Measurements from ENCODE around the gene SMARCA1. TPM values are rescaled to one million over a fixed set of nuclear protein-coding genes. Genes with fewer than 3 reads are reported as not detected.

SMARCA1 gene, protein sequence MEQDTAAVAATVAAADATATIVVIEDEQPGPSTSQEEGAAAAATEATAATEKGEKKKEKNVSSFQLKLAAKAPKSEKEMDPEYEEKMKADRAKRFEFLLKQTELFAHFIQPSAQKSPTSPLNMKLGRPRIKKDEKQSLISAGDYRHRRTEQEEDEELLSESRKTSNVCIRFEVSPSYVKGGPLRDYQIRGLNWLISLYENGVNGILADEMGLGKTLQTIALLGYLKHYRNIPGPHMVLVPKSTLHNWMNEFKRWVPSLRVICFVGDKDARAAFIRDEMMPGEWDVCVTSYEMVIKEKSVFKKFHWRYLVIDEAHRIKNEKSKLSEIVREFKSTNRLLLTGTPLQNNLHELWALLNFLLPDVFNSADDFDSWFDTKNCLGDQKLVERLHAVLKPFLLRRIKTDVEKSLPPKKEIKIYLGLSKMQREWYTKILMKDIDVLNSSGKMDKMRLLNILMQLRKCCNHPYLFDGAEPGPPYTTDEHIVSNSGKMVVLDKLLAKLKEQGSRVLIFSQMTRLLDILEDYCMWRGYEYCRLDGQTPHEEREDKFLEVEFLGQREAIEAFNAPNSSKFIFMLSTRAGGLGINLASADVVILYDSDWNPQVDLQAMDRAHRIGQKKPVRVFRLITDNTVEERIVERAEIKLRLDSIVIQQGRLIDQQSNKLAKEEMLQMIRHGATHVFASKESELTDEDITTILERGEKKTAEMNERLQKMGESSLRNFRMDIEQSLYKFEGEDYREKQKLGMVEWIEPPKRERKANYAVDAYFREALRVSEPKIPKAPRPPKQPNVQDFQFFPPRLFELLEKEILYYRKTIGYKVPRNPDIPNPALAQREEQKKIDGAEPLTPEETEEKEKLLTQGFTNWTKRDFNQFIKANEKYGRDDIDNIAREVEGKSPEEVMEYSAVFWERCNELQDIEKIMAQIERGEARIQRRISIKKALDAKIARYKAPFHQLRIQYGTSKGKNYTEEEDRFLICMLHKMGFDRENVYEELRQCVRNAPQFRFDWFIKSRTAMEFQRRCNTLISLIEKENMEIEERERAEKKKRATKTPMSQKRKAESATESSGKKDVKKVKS
- total RNA-seq, result 59.8 and 78.5 TPM in 2 replicates

DNA sequence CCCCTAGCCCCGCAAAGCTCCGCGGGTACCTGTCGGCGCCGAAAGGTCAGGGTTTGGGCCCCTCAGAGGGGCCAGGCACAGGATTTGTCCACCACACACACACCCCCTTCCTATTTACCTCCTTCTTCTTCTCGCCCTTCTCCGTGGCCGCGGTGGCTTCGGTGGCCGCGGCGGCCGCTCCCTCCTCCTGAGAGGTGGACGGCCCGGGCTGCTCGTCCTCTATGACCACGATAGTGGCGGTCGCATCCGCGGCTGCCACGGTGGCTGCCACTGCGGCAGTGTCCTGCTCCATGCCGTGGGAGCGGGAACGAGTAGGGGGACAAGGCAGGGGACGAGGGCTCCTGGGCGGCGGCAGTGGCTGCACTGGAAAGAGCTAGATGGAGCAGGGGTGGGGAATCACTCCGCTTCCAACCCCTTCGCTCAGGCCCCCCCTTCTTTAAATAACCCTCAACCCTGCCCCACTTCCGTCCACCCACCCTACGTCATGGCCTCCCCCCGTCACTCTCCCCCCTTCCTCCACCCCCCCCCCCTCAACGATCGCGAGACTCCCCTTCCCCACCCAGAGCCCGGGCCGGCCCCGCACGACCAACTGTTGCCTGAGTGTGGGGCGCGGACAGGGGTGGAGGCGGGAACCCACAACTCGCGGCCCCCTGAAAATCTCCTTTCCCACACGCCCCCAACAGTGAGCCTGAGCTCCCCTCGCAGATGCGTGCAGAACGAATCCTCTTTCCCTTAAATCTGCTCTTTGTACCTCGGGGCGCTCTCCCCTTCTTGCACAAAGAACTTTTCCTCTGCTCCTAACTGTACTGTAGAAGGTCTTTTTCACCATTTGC is at the start of gene SMARCA1:
TSS of gene SMARCA1 (minus strand) at position 412 of the 833 bp plus-strand sequence. CDS start at position 292, 120 bp downstream.

DNA sequence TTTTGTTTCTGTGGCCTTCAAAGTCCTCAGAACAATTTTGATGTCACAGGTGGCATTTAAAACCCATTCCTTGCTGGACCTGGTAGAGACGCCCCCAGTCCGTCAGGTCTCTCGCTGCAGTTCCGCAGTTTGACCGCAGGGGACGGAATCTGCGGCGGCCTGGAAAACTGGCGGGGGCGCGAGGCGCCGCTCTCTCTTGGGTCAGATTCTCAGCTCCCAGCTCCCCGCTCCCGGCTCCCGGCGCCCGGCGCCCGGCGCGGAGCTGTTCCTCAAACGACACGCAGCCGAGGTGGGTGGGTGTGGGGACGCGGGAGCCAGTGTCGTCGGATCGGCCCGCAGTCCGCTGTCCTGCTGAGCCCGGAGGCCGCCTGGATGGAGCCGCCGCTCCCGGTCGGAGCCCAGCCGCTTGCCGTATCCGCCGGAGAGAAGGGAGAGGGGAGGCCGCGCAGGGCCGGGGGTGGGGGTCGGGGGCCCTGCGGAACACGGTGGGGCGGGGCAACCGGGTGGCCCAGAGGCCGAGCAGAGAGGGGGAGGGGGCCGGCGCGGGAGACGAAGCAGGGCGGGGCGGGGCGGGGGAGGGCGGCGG is 16.9 kb upstream of the SMARCA1 start, which contains the start of gene OCRL:
TSS of gene OCRL (plus strand) at position 192 of the 586 bp plus-strand sequence. CDS start at position 373, 181 bp downstream.

Other genes with a start within 250 kb of the SMARCA1 start
- gene OCRL, start 16.8 kb upstream of the SMARCA1 start, total RNA-seq, result 19.6 and 21.1 TPM in 2 replicates
- 3.1 and 9.2 TPM in 2 replicates for gene APLN, start 131.5 kb upstream of the SMARCA1 start, total RNA-seq
- gene XPNPEP2, start 215.5 kb upstream of the SMARCA1 start, total RNA-seq, result not detected in 2 replicates

Measured in aortic smooth muscle cell (primary cell).